Right kidney (tissue), 1 donor: Measurements from ENCODE around the gene FBXL16.
A peak's percentile ranks its signal among the peaks of the same experiment; 100 is the strongest.
"Not testable (repeated sequence)": the region's sequence is repeated elsewhere in the genome, so short reads cannot be mapped to it uniquely, and the experiment has no call there.

Experiments used
- DNase-seq: peaks from one replicate; pipeline ENCODE4 v3.0.0-alpha.2; 2016

FBXL16 gene

GRCh38 chr16:722835-723633 lies 17.4 kb upstream of the FBXL16 start:
- no peak for DNase-seq

- no peak for DNase-seq
These were observed 16.4 kb upstream of the FBXL16 start for GRCh38 chr16:721765-722540.

DNA sequence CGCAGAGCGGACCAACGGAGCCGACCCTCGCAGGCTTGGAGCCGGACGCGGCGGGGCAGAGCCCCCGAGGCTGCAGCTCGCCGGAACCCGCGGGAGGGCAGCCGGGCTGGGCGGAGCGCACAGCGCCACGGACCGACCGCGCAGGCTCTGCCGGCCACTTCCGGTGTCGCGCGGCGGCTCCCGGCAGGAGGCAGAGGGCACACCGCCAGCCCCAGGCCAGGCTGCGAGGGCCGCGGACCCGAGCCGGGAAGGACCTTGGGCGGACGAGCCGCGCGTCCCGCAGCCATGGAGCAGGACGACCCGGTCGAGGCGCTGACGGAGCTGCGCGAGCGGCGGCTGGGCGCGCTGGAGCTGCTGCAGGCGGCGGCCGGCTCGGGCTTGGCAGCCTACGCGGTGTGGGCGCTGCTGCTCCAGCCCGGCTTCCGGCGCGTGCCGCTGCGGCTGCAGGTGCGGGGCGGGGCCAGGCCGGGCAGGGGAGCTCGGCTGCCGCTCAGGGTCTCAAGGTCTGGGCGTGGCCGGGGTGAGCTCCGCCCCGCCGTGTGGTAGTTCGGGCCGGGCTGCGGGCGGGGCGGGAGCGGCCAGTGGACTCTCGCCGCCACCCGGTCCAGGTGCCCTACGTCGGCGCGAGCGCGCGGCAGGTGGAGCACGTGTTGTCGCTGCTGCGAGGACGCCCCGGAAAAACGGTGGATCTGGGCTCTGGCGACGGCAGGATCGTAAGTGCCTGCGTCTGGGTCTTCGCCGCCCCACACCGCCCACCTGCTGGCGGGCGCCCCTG lies 15.6 kb upstream of the FBXL16 start, which contains the start of gene ANTKMT:
ANTKMT (plus strand) TSS at position 157 of the 775 bp plus-strand sequence; CDS start at position 286, 129 bp downstream.
- DNase-seq = peak; percentile 98

- no peak for DNase-seq
These were observed 14.9 kb upstream of the FBXL16 start for GRCh38 chr16:720447-720989.

GRCh38 chr16:719815-720446 lies 14.3 kb upstream of the FBXL16 start:
- DNase-seq = peak; percentile 65

- no peak for DNase-seq
These were observed 13.3 kb upstream of the FBXL16 start for GRCh38 chr16:718922-719321.

DNA sequence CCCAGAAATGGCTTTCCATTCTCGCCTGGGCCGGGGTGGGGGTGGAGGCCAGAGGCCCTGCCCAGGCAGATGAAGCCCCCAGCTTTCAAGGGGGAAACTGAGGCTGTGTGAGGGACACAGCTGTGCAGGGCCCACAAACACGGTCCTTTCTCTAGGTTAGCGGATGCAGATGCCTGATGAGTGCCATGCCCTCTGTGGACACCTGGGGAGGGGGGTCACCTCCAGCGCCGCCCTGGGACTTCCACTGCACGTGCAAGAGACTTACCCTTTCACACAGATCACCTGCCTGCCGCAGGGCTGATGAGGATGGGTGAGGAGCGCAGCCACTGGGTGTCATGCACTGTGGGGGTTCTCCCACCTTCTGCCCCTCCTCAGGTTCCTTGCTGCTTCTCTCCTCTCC lies 12.8 kb upstream of the FBXL16 start:
- no peak for DNase-seq

GRCh38 chr16:717450-718245 lies 12.0 kb upstream of the FBXL16 start:
- DNase-seq = no peak

- DNase-seq = no peak
These were observed 11.2 kb upstream of the FBXL16 start for GRCh38 chr16:716768-717325.

DNA sequence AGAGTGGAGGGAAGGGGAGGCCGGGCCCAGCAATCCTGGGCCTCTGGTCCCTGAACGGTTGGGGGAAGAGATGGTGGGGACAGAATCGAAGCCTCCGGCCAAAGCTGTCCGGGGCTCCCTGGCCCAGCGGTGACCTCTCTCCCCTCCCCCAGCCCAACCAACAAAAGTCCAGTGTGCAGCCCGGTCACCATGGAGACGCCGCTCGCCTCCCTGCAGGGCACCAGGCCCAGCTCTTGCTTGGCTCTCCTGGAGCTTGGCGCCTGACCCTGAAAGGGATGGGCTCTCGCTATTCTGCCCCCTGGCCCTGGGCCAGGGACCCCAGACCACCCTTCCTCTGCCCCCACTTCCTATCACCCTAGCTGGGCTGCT lies 10.6 kb upstream of the FBXL16 start:
- no peak for DNase-seq

GRCh38 chr16:715477-716199 lies 10.0 kb upstream of the FBXL16 start:
- DNase-seq = peak; percentile 78

DNA sequence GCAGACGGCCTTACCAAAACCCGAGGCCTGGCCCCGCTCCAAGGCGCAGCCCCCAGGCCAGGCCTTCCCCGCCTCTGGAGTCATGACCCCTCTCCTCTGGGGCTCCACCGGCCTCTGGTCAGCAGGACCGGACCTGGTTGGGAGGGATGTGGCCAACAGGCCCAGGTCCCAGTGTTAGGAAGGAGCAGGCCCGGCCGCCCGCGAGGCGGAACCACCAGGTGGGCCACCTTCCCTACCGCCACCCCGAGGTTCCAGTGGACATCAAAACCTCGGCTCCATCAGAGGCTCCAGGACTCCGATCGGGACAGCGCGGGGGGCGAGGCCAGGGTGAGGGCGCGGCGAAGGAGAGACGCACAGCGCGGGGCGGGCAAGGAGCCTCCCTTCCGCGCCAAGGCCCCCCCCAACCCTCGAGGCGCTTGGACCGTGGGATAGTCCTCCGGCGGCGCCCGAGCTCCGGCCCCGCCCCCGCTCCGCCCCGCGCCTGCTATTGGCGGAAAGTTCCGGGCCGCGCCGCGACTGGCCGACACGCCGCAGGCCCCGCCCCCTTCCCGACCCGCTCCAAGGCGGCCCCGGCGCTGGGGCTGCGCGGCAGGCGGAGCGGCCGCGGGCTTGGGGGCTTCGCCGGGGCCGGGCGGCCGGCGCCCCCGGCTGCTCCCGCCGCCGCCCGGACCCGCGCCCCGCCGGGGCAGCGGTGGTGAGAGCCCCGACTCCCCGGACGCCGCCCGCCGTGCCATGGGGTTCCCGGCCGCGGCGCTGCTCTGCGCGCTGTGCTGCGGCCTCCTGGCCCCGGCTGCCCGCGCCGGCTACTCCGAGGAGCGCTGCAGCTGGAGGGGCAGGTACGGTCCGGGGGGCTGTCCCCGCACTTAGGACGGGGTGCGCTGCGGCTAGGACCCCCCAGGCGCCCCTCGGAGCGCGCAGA lies 9.2 kb upstream of the FBXL16 start, which contains the start of gene METRN:
METRN (plus strand) TSS at position 561 of the 919 bp plus-strand sequence; CDS start at position 733, 172 bp downstream.
- peak; percentile 70 for DNase-seq

DNA sequence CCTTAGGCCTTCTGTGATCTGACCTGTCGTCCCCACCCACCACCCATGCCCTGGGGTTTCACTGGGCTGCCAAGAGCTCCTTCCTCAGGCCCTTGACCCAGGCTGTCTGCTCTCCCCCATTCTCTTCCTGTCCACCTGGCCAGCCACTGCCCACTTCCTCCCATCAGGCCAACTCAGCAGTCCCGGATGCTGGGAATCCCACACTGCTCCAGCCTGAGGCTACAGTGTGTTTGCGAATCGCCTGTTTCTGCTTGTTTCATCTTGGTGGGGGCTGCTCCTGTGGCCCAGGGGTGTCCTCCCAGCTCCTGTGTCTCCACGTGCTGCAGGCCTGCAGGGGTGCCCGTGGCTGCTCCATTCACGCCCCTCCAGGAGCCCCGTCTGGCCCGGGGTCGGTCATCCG lies 8.5 kb upstream of the FBXL16 start:
- no peak for DNase-seq

DNA sequence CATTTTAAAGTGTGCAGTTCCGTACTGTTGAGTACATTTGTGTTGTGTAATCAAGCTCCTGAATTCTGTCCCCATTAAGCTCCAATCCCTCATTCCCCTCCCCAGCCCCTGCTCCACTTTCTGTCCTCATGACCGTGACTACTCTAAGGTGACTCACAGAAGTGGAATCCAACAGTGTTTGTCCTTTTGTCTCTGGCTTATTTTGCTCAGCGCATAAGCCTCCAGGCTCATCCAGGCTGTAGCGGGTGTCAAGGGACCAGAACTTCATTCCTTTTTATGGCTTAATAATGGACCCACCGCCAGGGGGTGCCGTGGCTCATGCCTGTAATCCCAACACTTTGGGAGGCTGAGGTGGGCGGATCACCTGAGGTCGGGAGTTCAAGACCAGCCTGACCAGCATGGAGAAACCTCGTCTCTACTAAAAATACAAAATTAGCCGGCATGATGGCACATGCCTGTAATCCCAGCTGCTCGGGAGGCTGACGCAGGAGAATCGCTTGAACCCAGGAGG lies 7.2 kb upstream of the FBXL16 start:
- not testable (repeated sequence) for DNase-seq

- peak; percentile 53 for DNase-seq
These were observed 6.1 kb upstream of the FBXL16 start for GRCh38 chr16:711548-712320.

DNA sequence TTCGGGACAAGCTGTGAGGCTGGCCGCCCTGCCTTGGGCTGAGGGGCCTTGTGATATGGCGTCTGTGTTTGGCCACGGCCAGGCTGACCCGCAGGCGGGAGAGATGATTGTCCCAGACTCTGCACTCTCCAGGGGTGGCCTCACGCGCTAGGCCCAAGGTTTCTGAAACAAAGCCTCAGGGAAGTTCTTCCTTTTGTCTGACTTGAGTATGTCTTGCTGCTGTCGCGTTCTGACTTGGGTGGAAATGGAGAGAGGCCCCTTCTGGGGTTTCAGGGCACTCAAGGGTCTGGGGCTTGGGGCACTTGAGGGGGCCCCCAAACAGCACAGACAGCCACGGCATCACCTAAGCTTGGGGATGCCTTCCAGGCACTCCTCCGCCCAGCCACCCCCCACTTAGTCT lies 5.5 kb upstream of the FBXL16 start:
- no peak for DNase-seq

- no peak for DNase-seq
These were observed 5.0 kb upstream of the FBXL16 start for GRCh38 chr16:710500-711075.
